Activated naive CD8-positive, alpha-beta T cell treated with anti-CD3 and anti-CD28 coated beads, Interleukin-2, amount 50 U/mL, for 24 hours (primary cell): Measurements from ENCODE around the gene WNT1.

Experiments used
- ATAC-seq: fragments of 150-1000 bp; cut with Tn5 transposase; one replicate; pipeline ENCODE4 v1.10.0; 2021
- DNase-seq: peaks from one replicate; pipeline ENCODE4 v3.0.0; 2021
- H3K27ac Mint-ChIP-seq: one replicate; pipeline ENCODE4 v1.8.0; 2021; ENCODE audit warnings: mild to moderate bottlenecking, mixed read lengths
- H3K27me3 Mint-ChIP-seq: one replicate; pipeline ENCODE4 v1.8.0; 2021; ENCODE audit warnings: mixed read lengths
- H3K36me3 Mint-ChIP-seq: one replicate; pipeline ENCODE4 v1.8.0; 2021; ENCODE audit warnings: low read depth, mixed read lengths
- H3K4me1 Mint-ChIP-seq: one replicate; pipeline ENCODE4 v1.8.0; 2021; ENCODE audit warnings: mixed read lengths
- H3K4me3 Mint-ChIP-seq: one replicate; pipeline ENCODE4 v1.8.0; 2021; ENCODE audit warnings: mild to moderate bottlenecking, moderate library complexity, mixed read lengths
- H3K9me3 Mint-ChIP-seq: one replicate; pipeline ENCODE4 v1.8.0; 2021; ENCODE audit warnings: mixed read lengths

Gene WNT1

DNA sequence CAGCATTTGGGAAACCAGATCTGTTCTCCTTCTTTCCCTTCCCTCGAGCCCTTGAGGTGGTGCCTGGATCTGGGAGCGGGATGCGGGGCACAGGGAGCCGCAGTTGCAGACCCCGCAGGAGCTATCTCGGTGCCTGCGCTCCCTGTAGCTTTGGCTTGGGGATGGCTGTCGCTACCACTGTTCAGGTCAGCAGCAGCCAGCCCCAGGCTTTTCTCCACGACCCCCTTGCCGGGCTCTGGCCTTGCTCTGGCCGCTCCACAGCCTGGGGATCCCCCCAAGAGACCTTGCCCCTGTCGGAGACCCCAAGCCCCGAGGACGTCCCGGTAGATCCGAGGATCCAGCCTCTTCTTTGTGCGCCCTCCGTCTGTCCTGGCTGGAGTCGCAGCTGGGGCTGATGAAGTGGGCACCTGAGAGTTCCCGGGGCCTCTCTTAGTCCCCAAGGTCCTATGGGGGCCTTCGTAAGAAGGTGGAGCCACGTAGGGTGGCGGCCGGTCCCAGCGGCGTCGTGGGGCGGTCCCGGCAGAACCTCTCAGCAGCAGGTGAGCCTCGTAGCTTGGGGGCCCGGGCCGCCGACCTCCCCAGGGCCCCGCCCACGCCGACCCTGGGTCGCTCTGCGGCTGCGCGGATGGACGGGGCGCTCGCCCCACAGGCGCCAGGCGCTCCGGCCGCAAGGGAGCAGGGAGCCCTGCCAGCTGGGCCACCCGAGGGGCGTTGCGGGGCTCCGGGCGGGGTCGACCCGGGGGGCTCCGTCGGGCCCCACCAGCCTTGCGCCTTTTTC, 19.8 kb downstream of the WNT1 start:
- peak overlapping the region; percentile 26 for H3K4me3 Mint-ChIP-seq
- peaks cover 20% of the 10 kb centered on the region for H3K36me3 Mint-ChIP-seq

DNA sequence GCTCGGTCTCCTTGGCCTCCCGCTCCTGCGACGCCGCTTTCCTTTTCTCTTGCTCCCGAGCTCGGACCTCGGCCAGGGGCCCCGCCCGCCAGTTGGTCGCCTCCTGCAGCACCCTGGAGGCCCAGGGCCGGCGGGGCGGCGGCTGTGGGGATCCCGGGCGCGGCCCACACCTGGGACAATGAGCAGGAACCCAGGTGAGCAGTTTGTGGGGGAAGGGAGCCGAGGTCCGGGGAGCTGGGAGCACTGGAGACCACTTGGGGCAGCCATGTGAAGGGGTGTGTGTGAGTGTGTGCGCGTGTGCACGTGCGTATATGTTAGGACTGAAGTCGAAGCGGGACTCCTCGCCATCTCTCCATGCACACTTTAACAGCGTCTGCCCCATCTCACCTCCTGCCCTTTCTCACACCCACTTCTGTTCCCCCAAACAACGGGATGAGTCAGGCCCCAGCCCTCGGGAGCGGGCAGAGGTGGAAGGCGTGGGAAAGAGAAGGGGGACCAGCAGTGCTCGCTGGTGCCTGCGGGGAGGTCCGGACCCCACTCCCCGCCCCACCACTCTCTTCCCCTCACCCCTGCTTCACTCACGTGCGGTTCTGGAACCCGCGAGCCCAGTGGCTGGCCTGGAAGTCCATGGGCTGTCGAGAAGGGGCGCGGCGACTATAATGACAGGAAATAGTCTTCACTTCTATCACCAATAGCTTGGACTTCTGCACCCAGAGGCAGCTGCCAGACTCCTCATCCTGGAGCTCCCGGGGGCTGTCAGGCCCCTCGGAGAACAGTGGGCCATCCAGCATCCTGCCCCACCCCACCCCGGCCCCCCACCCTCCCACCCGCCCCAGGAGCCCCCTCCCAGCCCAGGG, 20.6 kb downstream of the WNT1 start:
- Mint-ChIP-seq H3K4me3 (peak overlapping the region; percentile 71), H3K9me3 (no peaks in the 10 kb centered on the region), H3K36me3 (peaks cover 26% of the 10 kb centered on the region), H3K27ac (no peak overlapping the region), H3K27me3 (peaks cover 54% of the 10 kb centered on the region), H3K4me1 (peaks cover 36% of the 10 kb centered on the region)
- peak; percentile 37 for ATAC-seq
- DNase-seq = peak; percentile 47

More for the DNA sequence above, 19.8 kb downstream of the WNT1 start:
- Mint-ChIP-seq H3K27ac (no peak overlapping the region), H3K9me3 (no peaks in the 10 kb centered on the region), H3K27me3 (peaks cover 61% of the 10 kb centered on the region), H3K4me1 (peaks cover 36% of the 10 kb centered on the region)
- ATAC-seq = no peak
- peak; percentile 57 for DNase-seq

DNA sequence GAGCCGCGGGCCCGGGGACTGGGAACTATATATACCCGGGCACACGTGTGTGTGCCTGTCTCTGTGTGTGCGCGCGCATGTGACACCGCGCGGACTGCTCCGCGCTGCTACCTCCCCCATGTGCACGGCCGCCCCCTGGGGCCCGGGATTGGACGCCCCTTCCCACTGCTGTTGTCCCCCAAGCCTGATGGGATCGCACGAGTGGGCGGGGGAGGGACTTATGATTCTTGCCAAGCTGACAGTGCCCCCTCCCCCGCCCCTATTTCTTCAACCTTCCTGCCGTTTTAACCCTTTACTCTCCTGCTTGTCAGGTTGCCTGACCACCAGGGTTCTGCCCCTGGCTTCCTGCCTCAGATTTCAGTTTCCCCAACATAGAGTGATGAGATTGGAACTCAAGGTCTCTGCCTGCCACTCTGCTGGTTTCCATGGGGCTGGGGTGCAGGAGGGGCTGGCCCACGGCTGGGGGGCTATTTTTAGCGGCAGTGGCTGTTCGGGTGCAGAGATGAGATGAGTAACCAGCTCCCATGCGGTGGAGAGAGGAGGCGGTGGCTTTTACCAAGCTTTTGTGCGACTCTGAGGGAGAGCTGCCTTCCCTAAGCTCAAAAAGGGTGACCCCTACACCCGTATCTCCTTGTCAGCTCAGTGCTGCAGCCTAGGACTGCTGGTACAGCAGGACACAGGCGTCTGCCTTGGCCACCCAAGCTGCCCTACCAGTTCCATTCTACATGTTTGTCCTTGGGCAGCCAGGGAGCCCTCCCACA, 21.4 kb downstream of the WNT1 start, which contains the start of gene DDN:
Gene DDN (minus strand): TSS at position 5 of the 761 bp plus-strand sequence. CDS start 88 bp downstream, outside the sequence.
- Mint-ChIP-seq H3K4me3 (peak within 1 kb of the TSS; percentile 71), H3K36me3 (peaks cover 30% of the 10 kb centered on the region), H3K27me3 (peaks cover 46% of the 10 kb centered on the region), H3K9me3 (no peaks in the 10 kb centered on the region), H3K4me1 (peaks cover 36% of the 10 kb centered on the region), H3K27ac (peak within 1 kb of the TSS; percentile 13)
- peak; percentile 66 for ATAC-seq
- DNase-seq = peak; percentile 67

DNA sequence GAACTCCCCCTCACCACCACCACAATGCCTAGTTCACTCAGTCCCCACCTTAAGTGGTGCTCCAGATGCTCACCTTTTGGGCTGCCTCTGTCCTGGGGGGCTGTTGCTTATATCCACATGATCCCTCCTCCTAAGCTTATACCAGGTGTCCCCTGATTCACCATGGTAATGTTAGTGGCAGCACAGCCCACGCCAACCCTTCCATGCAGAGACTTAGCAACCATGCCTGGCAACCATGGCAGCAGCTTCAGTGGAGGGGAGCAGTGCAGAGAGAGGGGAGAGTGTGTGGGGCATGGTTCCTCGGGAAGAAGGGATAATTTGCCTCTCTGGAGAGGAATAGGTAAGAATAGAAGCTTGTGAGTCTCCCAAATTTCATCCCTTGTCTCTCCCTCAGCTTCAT, 22.2 kb downstream of the WNT1 start:
- Mint-ChIP-seq H3K27ac (no peak overlapping the region), H3K4me3 (peak overlapping the region; percentile 71), H3K9me3 (no peaks in the 10 kb centered on the region), H3K36me3 (peaks cover 38% of the 10 kb centered on the region), H3K27me3 (peaks cover 40% of the 10 kb centered on the region), H3K4me1 (peaks cover 33% of the 10 kb centered on the region)
- DNase-seq (no peak), ATAC-seq (no peak)

DNA sequence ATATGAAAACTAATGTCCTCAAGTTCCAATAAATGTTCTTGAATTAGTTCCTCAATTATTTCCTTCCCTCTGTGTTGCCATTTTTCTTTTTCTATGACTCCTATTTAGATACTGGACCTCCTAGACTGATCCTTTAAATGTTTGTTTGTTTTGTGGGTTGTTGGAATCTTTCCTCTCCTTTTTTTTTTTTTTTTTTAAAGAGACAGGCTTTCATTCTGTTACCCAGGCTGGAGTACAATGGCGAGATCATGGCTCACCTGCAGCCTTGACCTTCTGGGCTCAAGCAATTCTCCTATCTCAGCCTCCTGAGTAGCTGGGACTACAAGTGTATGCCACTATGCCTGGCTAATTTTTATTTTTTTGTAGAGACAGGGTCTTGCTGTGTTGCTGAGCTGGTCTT, 30.8 kb downstream of the WNT1 start:
- Mint-ChIP-seq H3K4me3 (no peak overlapping the region), H3K36me3 (peaks cover 41% of the 10 kb centered on the region)

DNA sequence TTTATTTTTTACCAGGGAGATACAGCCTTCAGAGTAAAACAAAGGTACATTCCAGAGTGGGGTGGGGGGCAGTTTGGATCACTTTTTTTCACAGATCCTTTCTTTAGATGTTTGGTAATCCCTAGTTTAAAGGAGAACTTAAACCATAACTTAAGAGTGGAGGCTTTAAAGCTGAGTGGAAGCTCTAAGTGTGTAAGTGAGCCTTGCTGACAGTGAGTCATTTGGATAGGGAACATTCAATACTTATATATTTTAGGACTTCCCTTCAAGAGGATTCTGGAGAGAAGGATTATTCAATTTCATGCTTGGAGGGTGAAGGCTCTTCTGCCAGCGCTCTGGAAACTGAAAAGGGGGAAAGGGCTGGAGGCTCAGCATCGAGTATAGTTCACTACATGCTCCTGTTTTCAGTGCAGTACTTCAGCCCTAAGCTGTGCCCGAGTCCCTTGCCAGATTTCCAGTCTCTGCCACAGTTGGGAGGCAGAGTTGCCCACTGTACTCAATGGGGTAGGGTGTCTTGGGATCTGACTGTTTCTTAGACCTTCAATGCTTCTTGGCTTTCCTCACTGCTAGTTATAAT, 32.1 kb downstream of the WNT1 start:
- H3K36me3 Mint-ChIP-seq = peaks cover 36% of the 10 kb centered on the region

More for the DNA sequence above, 30.8 kb downstream of the WNT1 start:
- Mint-ChIP-seq H3K27me3 (no peaks in the 10 kb centered on the region), H3K27ac (no peak overlapping the region), H3K4me1 (no peaks in the 10 kb centered on the region), H3K9me3 (no peaks in the 10 kb centered on the region)
- ATAC-seq (no peak), DNase-seq (no peak)

DNA sequence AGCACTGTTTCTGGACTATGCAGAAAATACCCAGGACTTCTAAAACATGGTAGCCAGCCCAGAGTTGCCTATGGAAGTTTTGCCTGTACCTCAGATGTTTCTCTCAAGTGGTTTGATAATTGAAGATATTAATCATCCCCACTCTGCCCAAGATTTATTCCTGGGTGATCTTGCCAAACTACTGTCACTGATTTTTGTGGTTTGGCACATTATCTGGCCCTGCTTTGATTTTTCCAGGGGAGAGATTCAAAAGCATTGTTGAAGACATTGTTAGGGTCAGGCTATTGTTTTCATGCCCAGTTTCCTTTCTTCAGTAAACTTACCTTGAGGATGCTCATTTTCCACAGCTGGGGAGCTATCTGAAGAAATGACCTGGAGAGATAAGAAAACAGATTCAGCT, 34.6 kb downstream of the WNT1 start:
- ATAC-seq = no peak
- H3K4me1 Mint-ChIP-seq = peaks cover 21% of the 10 kb centered on the region
- no peaks in the 10 kb centered on the region for H3K27me3 Mint-ChIP-seq
- H3K27ac Mint-ChIP-seq = no peak overlapping the region
- H3K9me3 Mint-ChIP-seq = no peaks in the 10 kb centered on the region
- no peak for DNase-seq
- no peak overlapping the region for H3K4me3 Mint-ChIP-seq
- peaks cover 44% of the 10 kb centered on the region for H3K36me3 Mint-ChIP-seq

More for the DNA sequence above, 32.1 kb downstream of the WNT1 start:
- DNase-seq (no peak), ATAC-seq (no peak)
- H3K27ac Mint-ChIP-seq = no peak overlapping the region
- no peaks in the 10 kb centered on the region for H3K27me3 Mint-ChIP-seq
- H3K9me3 Mint-ChIP-seq = no peaks in the 10 kb centered on the region
- no peak overlapping the region for H3K4me3 Mint-ChIP-seq
- peaks cover 2% of the 10 kb centered on the region for H3K4me1 Mint-ChIP-seq

DNA sequence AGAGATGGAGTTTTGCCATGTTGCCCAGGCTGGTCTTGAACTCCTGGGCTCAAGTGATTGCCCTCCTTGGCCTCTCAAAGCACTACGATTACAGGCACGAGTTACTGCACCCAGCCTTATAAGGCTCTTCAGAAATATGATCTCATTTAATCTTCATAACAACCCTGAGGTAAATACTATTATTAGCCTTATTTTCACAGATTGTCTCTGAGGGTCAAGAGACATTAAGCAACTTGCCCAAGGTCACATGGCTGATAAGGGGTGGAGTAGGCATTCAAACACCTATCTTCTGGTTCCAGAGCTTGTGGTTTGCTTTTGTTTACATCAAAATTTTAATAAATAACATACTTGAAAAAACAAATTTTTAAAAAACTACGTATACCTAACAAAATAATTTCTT, 35.3 kb downstream of the WNT1 start:
- ATAC-seq (no peak), DNase-seq (no peak)
- Mint-ChIP-seq H3K27me3 (no peaks in the 10 kb centered on the region), H3K4me3 (no peak overlapping the region), H3K36me3 (peaks cover 42% of the 10 kb centered on the region), H3K4me1 (peaks cover 25% of the 10 kb centered on the region), H3K27ac (no peak overlapping the region), H3K9me3 (no peaks in the 10 kb centered on the region)

DNA sequence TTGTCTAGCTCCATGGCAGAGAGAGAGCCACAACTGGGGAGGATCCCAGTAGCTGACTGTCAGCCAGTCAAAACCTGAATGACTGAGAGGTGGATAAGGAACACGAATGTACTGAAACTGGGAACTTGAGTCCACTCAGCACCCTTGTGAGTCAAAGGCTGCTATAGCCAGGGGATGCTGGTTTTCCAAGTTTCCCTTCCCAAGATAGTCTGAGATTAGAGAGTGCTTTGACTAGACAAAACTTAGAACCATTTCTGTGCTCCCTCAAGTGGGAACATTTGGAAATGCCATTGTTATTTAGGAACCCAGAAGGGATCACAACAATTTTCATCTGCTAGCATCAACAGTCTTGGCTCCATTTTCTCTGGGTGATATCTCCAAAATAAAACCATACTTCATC, 36.4 kb downstream of the WNT1 start:
- no peaks in the 10 kb centered on the region for H3K9me3 Mint-ChIP-seq
- no peak for ATAC-seq
- H3K27me3 Mint-ChIP-seq = no peaks in the 10 kb centered on the region
- DNase-seq = no peak
- no peak overlapping the region for H3K27ac Mint-ChIP-seq
- H3K36me3 Mint-ChIP-seq = peaks cover 40% of the 10 kb centered on the region
- peaks cover 32% of the 10 kb centered on the region for H3K4me1 Mint-ChIP-seq
- H3K4me3 Mint-ChIP-seq = no peak overlapping the region

DNA sequence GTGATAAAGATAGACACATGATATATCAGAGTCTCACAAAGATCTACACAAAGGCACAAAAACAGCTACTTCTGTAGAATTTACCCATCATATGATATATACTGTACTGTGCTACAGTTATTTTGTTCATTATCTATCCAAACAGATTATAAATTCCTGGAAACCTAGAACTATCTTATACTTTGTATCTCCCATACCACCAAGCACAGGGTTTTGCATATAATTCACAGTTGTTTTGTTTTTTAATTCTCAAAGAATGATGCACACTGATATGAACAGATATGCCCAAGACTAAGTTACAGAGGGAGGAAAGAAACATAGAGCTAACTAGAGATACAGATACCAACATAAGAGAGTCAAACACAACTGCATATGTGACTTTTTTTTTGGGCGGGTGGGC, 37.1 kb downstream of the WNT1 start:
- ATAC-seq (no peak), DNase-seq (no peak)
- Mint-ChIP-seq H3K9me3 (no peaks in the 10 kb centered on the region), H3K36me3 (peaks cover 36% of the 10 kb centered on the region), H3K27ac (no peak overlapping the region), H3K4me1 (peaks cover 36% of the 10 kb centered on the region), H3K27me3 (no peaks in the 10 kb centered on the region), H3K4me3 (peak overlapping the region; percentile 3)

DNA sequence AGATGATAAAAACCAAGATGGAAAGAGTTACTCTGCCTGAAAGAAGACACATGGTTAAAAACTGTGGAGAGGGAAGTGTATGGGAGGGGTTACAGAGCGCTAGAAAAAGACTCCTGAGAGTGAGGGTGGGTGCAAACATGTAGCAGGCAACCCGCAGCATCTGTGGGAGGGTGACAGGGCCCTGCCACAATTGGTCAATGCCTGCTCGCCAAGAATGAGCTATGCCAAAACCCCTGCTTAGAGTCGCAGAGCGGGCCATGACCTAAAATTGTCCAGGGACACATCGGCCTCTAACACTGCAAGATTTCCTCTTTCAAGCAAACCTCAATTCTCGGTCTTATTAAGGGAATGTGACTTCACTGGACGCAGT, 39.8 kb downstream of the WNT1 start:
- no peaks in the 10 kb centered on the region for H3K27me3 Mint-ChIP-seq
- peak; percentile 61 for ATAC-seq
- H3K4me3 Mint-ChIP-seq = peak overlapping the region; percentile 91
- peaks cover 33% of the 10 kb centered on the region for H3K36me3 Mint-ChIP-seq
- H3K27ac Mint-ChIP-seq = peak overlapping the region; percentile 94
- peaks cover 36% of the 10 kb centered on the region for H3K4me1 Mint-ChIP-seq
- H3K9me3 Mint-ChIP-seq = no peaks in the 10 kb centered on the region
- peak; percentile 60 for DNase-seq

DNA sequence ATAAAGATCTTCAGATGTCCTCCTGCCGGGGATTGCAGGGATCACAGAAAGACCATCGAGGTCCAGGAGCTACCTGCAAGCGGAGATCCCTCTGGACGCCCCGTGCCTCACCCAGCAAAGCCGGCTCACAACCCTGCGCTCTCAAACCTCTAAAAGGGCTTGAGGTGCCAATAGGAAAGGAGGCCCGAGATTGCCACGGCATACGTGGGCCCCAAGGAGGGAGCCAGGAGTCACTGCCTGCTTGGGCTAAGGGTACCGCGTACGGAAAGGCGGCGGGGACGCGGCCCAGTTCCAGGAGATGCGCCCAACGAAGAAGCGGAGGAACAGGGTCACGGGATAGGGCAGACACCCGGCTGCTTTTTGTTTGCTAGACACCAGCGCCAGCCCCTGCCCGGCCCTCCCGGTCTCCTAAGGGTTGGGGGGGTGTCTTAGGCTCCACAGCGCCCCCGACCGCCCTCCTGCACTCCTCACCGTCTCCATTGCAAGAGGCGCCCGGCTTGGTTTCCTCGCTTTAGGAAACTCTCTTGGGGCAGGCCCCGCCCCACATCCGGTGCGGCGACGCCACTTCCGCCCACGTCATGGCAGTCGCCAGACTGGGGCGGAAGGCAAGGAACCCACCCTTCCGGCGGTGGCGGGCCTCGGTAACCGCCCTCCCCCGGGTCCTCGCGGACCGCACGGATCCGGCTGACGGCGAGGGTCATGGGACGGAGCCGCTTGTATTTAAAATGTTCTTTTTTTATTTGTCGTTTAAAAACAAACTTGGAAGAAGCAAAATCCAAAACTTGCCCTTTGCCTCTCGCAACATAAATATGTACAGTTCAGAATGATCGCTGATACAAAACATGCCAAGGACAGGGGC, 40.4 kb downstream of the WNT1 start, which contains the start of gene PRKAG1:
Gene PRKAG1 (minus strand): TSS at position 516 of the 859 bp plus-strand sequence. CDS start 36 bp downstream, at position 480.
- H3K27ac Mint-ChIP-seq = peak within 1 kb of the TSS; percentile 94
- peak; percentile 96 for DNase-seq
- peak within 1 kb of the TSS; percentile 91 for H3K4me3 Mint-ChIP-seq
- H3K9me3 Mint-ChIP-seq = no peaks in the 10 kb centered on the region
- H3K36me3 Mint-ChIP-seq = peaks cover 30% of the 10 kb centered on the region
- peaks cover 36% of the 10 kb centered on the region for H3K4me1 Mint-ChIP-seq
- ATAC-seq = peak; percentile 85
- no peaks in the 10 kb centered on the region for H3K27me3 Mint-ChIP-seq

DNA sequence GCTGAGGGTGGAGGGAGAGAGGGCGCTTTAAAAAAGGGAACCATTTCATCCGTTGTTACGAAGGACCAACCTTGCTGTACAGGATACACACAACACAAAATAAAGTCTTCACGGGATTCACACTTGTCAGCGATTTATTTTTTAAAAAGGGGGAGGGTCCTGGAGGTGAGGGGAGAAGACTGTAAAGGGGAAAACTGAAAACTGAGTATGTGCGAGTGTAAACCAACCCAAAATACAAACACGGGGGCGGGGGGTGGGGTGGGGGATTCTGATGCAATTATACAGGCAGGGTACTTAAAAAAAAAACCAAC, 41.0 kb downstream of the WNT1 start:
- H3K4me1 Mint-ChIP-seq = peaks cover 36% of the 10 kb centered on the region
- peak overlapping the region; percentile 94 for H3K27ac Mint-ChIP-seq
- peak; percentile 9 for ATAC-seq
- peaks cover 30% of the 10 kb centered on the region for H3K36me3 Mint-ChIP-seq
- H3K27me3 Mint-ChIP-seq = no peaks in the 10 kb centered on the region
- no peaks in the 10 kb centered on the region for H3K9me3 Mint-ChIP-seq
- H3K4me3 Mint-ChIP-seq = peak overlapping the region; percentile 91
- DNase-seq = no peak
